ENCODE results near the gene NSD1.

DNA sequence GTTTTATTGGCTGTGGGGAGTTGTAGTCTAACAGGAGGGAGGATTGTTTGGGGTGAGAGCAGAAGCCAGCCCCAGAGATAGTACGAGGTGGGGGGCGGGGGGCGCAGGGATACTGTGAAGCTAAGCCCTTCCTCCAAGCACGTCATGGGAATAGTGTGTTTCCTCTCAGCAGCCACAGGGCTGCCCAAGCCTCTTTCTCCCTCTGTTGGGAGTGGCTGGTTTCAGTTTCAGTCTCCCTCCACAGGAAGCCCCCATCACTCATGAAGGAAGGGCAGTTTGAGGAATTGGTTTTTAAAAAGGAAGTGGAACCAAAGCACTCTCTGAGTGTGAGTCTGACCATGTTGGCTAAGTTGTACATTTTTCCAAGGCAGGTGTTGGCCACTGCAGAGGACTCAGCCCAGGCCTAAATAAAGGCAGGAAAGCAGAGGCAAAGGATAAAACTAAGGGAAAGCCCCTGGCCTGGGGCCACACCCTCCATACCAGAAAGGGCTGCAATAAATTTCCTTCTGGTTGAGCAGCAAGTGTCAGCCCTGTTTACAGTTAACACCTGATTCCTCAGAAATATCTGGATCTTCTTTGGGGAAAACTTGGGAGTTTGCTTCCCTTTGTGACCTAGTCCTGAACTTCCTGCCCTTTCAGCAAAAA is 166.8 kb downstream of the NSD1 start:
- no peak for TF ChIP-seq ASH2L (IDR thresholded peaks at IDR 0.05; ENCODE audit: borderline replicate concordance, low read depth)
- TF ChIP-seq, protein P1, sequence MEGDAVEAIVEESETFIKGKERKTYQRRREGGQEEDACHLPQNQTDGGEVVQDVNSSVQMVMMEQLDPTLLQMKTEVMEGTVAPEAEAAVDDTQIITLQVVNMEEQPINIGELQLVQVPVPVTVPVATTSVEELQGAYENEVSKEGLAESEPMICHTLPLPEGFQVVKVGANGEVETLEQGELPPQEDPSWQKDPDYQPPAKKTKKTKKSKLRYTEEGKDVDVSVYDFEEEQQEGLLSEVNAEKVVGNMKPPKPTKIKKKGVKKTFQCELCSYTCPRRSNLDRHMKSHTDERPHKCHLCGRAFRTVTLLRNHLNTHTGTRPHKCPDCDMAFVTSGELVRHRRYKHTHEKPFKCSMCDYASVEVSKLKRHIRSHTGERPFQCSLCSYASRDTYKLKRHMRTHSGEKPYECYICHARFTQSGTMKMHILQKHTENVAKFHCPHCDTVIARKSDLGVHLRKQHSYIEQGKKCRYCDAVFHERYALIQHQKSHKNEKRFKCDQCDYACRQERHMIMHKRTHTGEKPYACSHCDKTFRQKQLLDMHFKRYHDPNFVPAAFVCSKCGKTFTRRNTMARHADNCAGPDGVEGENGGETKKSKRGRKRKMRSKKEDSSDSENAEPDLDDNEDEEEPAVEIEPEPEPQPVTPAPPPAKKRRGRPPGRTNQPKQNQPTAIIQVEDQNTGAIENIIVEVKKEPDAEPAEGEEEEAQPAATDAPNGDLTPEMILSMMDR (IDR thresholded peaks at IDR 0.05 in 2 of 3, conservative IDR thresholded peaks at IDR 0.05 in 1 of 3; ENCODE audit: control insufficient read depth in 2 of 3, extremely low read depth in 1 of 3, insufficient read depth in 1 of 3, low read depth in 3 of 3, low read length in 3 of 3), result peak in 1 of 3 experiments; percentile 6; a peak in 1 of 6 replicates
